NCI-H526 (cell line): ENCODE measurements around the gene PRKAG1.

Source experiments
- DNase-seq, 2 experiments: peaks; one replicate each; lab custom pipeline; 2025; lab: John Stamatoyannopoulos, UW

The PRKAG1 gene

GRCh38 chr12:48966177-48966895, 52.2 kb downstream of the PRKAG1 start:
- no peak for DNase-seq

- no peak for DNase-seq
These were observed 53.2 kb downstream of the PRKAG1 start for GRCh38 chr12:48965298-48965838.

GRCh38 chr12:48961801-48962200, 56.8 kb downstream of the PRKAG1 start:
- DNase-seq, result no peak

GRCh38 chr12:48961331-48961730, 57.2 kb downstream of the PRKAG1 start:
- no peak for DNase-seq

- DNase-seq, result no peak
These were observed 57.7 kb downstream of the PRKAG1 start for GRCh38 chr12:48960834-48961233.

- DNase-seq, result no peak
These were observed 60.6 kb downstream of the PRKAG1 start for GRCh38 chr12:48958049-48958388.

- DNase-seq, result peak; percentile 88 to 98
These were observed 61.2 kb downstream of the PRKAG1 start, which contains the start of gene ARF3 for GRCh38 chr12:48957141-48958048. TSS of gene ARF3 (minus strand) at chr12:48957487. CDS start at chr12:48941095, 16,392 bp downstream.

- peak; percentile 83 to 88 for DNase-seq
These were observed 62.1 kb downstream of the PRKAG1 start for GRCh38 chr12:48956279-48957140.

GRCh38 chr12:48954841-48955501, 63.6 kb downstream of the PRKAG1 start:
- DNase-seq, result no peak

- DNase-seq, result no peak
These were observed 64.5 kb downstream of the PRKAG1 start for GRCh38 chr12:48954061-48954460.

- no peak for DNase-seq
These were observed 65.9 kb downstream of the PRKAG1 start for GRCh38 chr12:48952691-48953090.
